DMS153 treated with DMSO at 0.1 percent for 48 hours (cell line): ENCODE measurements around the gene MINPP1.
"Not testable (repeated sequence)": the region's sequence is repeated elsewhere in the genome, so short reads cannot be mapped to it uniquely, and the experiment has no call there.

ENCODE experiments used
- DNase-seq: peaks from one replicate; lab custom pipeline; 2025; ENCODE audit not compliant: unreplicated experiment; lab: John Stamatoyannopoulos, UW

Gene MINPP1

GRCh38 chr10:87560495-87561129, 55.9 kb downstream of the MINPP1 start:
- no peak for DNase-seq

GRCh38 chr10:87562750-87563149, 58.1 kb downstream of the MINPP1 start:
- DNase-seq, result no peak

GRCh38 chr10:87565010-87565409, 60.3 kb downstream of the MINPP1 start:
- no peak for DNase-seq

GRCh38 chr10:87575851-87576250, 71.2 kb downstream of the MINPP1 start:
- no peak for DNase-seq

GRCh38 chr10:87578160-87578841, 73.6 kb downstream of the MINPP1 start:
- no peak for DNase-seq

- no peak for DNase-seq
These were observed 74.2 kb downstream of the MINPP1 start for GRCh38 chr10:87578842-87579401.

GRCh38 chr10:87579563-87579962, 74.9 kb downstream of the MINPP1 start:
- no peak for DNase-seq

GRCh38 chr10:87580016-87580415, 75.3 kb downstream of the MINPP1 start:
- DNase-seq, result no peak

GRCh38 chr10:87585565-87586514, 81.1 kb downstream of the MINPP1 start:
- DNase-seq, result no peak

GRCh38 chr10:87589645-87590051, 85.0 kb downstream of the MINPP1 start:
- no peak for DNase-seq

- DNase-seq, result no peak
These were observed 86.3 kb downstream of the MINPP1 start for GRCh38 chr10:87590705-87591588.

- no peak for DNase-seq
These were observed 86.8 kb downstream of the MINPP1 start for GRCh38 chr10:87591589-87591886.

- not testable (repeated sequence) for DNase-seq
These were observed 88.2 kb downstream of the MINPP1 start for GRCh38 chr10:87592920-87593319.

GRCh38 chr10:87593702-87594101, 89.0 kb downstream of the MINPP1 start:
- no peak for DNase-seq

- no peak for DNase-seq
These were observed 89.5 kb downstream of the MINPP1 start for GRCh38 chr10:87594181-87594580.

- no peak for DNase-seq
These were observed 90.2 kb downstream of the MINPP1 start for GRCh38 chr10:87594864-87595263.

- no peak for DNase-seq
These were observed 91.7 kb downstream of the MINPP1 start for GRCh38 chr10:87596351-87596750.

- no peak for DNase-seq
These were observed 94.0 kb downstream of the MINPP1 start for GRCh38 chr10:87598700-87599099.

- no peak for DNase-seq
These were observed 95.9 kb downstream of the MINPP1 start for GRCh38 chr10:87600581-87600980.
